ENCODE results near the gene FAM111A.
"Not testable (repeated sequence)": the region's sequence is repeated elsewhere in the genome, so short reads cannot be mapped to it uniquely, and the experiment has no call there.

GRCh38 chr11:59095225-59095624 is 47.4 kb upstream of the FAM111A start:
- not testable (repeated sequence) for TF ChIP-seq POLR2A (IDR thresholded peaks at IDR 0.05); CTCF (IDR thresholded peaks at IDR 0.05 in 4 of 5, conservative IDR thresholded peaks at IDR 0.05 in 1 of 5)
